AG08395 (cell line): Measurements from ENCODE around the gene CEP20.
"Not testable (repeated sequence)": the region's sequence is repeated elsewhere in the genome, so short reads cannot be mapped to it uniquely, and the experiment has no call there.

Experiments
- DNase-seq: peaks from one replicate; pipeline ENCODE4 v3.0.0; 2012; ENCODE audit warnings: mixed read lengths, low spot score

Gene CEP20

GRCh38 chr16:15857724-15858560 is 30.5 kb downstream of the CEP20 start:
- peak; percentile 61 for DNase-seq

GRCh38 chr16:15856901-15857698 is 31.3 kb downstream of the CEP20 start, which contains the start of gene MYH11:
Gene MYH11, minus strand, starts transcription at chr16:15857028. Its CDS starts 18,776 bp downstream, at chr16:15838252.
- no peak for DNase-seq

DNA sequence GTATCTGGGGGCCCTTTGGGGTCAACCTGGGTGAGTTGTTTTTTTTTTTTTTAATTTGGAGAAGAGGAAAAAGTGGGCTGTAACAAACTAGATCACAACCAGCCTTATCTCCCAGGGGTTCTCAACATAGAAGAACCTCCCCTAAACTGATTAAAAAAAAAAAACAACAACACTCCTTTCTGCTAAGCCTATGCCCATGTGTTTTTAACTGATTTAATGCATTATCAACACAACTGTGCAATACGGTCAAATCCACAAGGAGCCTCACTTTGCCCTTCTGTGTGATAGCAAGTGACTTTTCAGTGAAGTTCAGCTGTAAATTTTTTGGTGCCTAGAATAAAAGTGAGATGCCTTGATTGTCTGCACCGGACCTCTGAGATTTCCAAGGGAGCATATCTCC is 32.2 kb downstream of the CEP20 start:
- DNase-seq = no peak

DNA sequence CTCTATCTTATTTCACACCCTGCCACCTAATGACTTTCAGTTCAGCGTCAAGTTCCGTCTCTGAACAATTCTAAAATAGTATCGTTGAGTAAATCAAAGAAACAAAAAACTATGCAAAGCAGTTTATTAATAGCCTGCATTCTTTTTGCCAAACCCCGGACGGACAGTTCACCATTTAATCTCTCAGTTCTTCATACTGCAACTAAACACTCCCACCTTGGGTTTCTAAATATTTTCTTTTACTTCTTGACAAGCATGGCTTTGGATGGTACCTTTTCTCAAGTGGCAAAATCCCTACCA is 32.7 kb downstream of the CEP20 start:
- no peak for DNase-seq

- no peak for DNase-seq
Measured at GRCh38 chr16:15854906-15855703, 33.3 kb downstream of the CEP20 start.

GRCh38 chr16:15854061-15854460 is 34.3 kb downstream of the CEP20 start:
- DNase-seq = no peak

GRCh38 chr16:15853021-15853420 is 35.4 kb downstream of the CEP20 start:
- DNase-seq = no peak

DNA sequence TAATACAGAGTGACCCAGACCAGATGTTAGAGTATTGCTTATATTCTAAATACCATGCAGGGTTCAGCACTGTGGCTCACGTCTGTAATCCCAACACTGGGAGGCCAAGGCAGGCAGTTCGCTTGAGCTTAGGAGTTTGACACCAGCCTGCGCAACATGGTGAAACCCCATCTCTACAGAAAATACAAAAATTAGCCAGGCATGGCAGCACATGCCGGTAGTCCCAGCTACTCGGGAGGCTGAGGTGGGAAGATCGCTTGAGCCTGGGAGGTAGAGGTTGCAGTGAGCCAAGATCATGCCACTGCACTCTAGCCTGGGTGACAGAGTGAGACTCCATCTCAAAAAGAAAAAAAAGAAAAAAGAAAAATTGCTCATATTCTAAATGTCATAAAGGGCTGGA is 37.8 kb downstream of the CEP20 start:
- DNase-seq = not testable (repeated sequence)

- DNase-seq = no peak
Measured at GRCh38 chr16:15849209-15849981, 39.0 kb downstream of the CEP20 start.

DNA sequence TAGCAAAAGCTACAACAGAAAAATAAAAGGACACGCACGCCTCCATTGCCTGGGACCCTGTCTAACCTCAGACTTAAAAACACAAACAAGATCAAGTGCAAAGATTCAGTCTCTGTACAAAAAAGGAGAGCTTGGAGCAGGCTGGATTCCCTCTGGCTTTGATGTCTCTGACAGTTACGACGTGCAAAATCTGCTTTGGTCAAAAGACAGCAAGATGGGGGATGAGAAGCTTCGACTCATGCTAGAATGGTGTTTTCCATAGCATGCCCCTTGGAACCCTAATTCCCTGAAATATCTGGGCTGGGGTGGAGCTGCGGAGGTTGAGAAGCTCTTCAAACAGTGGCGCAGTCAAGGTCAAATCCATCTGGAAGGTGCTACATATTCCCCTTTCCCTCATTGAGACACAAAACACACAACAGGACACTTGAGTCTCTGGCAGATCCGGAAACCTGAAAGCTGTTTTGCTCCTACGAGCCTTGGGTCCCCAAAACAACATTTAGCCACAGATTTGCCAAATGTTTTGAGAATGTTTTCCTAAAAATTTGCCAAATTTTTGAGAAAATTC is 40.7 kb downstream of the CEP20 start:
- no peak for DNase-seq

- DNase-seq = no peak
Measured at GRCh38 chr16:15846510-15846909, 41.9 kb downstream of the CEP20 start.

- DNase-seq = no peak
Measured at GRCh38 chr16:15843635-15844279, 44.6 kb downstream of the CEP20 start.

- DNase-seq = not testable (repeated sequence)
Measured at GRCh38 chr16:15839204-15839603, 49.2 kb downstream of the CEP20 start.

DNA sequence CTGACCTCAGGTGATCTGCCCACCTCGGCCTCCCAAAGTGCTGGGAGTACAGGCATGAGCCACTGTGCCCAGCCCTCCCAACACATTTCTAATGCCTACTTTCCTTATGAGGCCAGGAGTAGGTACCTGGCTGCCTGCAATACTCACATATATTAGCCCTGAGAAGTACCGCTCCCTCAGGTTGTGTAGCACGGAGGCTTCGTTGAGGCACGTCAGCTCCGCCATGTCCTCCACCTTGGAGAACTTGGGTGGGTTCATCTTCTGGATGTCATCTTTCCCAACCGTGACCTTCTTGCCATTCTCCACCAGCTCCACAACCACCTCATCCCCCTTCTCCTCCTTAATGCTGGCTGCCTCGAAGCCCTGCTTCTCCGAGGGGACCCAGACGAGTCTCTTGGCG is 50.6 kb downstream of the CEP20 start:
- DNase-seq = no peak

GRCh38 chr16:15836965-15837611 is 51.3 kb downstream of the CEP20 start:
- DNase-seq = no peak

GRCh38 chr16:15836074-15836473 is 52.3 kb downstream of the CEP20 start:
- DNase-seq = no peak

DNA sequence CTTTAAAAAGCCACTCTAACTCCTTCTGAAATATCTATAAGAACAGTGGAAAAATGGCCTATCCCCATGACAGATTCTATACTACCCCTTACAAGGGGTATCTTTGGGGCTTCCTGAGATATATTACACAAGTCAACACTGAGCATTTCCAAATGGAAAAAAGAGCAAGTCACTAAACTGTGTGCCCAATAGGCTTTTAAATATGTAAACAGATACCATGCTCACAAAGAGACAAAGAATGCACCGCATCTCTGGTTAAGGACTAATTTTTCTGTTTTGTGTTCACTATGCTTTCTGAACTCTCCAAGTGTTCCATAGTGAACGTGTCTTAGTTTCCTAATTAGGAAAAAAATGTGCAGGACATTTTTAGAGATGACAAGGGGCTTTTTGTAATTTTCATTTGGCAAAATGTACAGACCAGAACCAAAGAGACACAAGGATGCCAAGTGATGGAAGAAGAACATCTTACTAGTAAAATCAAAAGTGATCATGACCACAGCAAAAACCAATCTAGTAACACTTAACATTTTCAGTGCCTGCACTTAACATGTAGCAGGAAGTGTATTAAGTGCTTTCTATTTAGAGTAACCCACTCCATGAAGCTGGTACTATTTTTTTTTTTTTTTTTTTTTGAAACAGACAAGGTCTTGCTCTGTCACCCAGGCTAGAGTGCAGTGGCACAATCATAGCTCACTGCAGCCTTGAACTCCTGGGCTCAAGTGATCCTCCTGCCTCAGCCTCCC is 53.1 kb downstream of the CEP20 start:
- no peak for DNase-seq

DNA sequence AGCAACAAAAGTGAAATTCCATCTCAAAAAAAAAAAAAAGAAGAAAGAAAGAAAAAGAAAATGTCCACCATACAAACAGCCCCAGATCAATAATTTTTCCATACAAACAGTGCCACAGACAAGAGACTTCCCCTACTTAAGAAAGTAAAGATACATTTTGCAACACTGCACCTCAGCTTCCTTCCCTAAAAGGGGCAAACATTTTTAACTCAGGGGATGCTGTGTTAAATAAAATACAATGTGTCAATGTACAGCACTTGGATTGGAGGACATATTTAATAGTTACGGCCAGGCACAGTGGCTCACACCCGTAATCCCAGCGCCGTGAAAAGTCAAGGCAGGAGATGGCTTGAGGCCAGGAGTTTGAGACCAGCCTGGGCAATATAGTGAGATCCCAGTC is 53.9 kb downstream of the CEP20 start:
- no peak for DNase-seq

- no peak for DNase-seq
Measured at GRCh38 chr16:15833541-15833940, 54.9 kb downstream of the CEP20 start.

GRCh38 chr16:15832241-15832640 is 56.2 kb downstream of the CEP20 start:
- DNase-seq = no peak
